Esophagus squamous epithelium (tissue), 4 donors: ENCODE results near the gene AUTS2.

Experiments used
- POLR2A ChIP-seq, 4 donors: fragments of 450-650 bp; IDR thresholded peaks; one replicate each; pipeline ENCODE4 v1.6.1; 2017; ENCODE audit warnings: antibody characterized with exemption in 4 of 4, mild to moderate bottlenecking in 4 of 4, moderate library complexity in 3 of 4
- TF ChIP-seq, protein P1 (sequence below), 6 experiments: fragments of 450-650 bp in 4 of 6; fragments of 200-600 bp in 2 of 6; sonication (generic) in 2 of 6; IDR thresholded peaks; one replicate each; pipeline ENCODE4 v1.5.1; 2016 to 2019; ENCODE audit warnings: antibody characterized with exemption in 6 of 6, mild to moderate bottlenecking in 4 of 6, moderate library complexity in 4 of 6

DNA sequence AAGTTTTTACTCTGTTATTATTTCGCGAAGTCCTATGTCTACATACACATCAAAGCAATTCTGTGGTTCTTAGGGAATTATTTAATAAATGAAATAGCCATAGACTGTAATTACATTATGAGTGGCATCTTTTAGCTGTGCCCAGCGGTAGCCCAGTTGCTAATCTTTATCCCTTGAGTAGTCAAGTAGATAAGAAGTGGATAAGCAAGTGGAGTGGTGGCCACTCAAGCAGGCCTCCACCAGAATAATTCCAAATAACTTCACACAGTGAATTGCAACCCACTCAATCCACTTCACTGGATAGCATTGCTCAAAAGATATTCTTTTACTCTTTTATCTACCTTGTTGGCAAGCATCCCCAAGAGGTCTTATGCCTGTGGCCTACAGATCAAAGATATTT lies 349.7 kb downstream of the AUTS2 start:
- TF ChIP-seq, protein P1, sequence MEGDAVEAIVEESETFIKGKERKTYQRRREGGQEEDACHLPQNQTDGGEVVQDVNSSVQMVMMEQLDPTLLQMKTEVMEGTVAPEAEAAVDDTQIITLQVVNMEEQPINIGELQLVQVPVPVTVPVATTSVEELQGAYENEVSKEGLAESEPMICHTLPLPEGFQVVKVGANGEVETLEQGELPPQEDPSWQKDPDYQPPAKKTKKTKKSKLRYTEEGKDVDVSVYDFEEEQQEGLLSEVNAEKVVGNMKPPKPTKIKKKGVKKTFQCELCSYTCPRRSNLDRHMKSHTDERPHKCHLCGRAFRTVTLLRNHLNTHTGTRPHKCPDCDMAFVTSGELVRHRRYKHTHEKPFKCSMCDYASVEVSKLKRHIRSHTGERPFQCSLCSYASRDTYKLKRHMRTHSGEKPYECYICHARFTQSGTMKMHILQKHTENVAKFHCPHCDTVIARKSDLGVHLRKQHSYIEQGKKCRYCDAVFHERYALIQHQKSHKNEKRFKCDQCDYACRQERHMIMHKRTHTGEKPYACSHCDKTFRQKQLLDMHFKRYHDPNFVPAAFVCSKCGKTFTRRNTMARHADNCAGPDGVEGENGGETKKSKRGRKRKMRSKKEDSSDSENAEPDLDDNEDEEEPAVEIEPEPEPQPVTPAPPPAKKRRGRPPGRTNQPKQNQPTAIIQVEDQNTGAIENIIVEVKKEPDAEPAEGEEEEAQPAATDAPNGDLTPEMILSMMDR (IDR thresholded peaks at IDR 0.05): no peak
- TF ChIP-seq POLR2A (IDR thresholded peaks at IDR 0.05): no peak
